IMR-90 (cell line): ENCODE measurements around the gene SPRR2A. TPM values are rescaled to one million over a fixed set of nuclear protein-coding genes. Genes with fewer than 3 reads are reported as not detected.

ENCODE experiments used
- ATAC-seq: fragments of 200-7000 bp; cut with Tn5 transposase; 2 replicates; pipeline ENCODE4 v1.9.1; 2020; ENCODE audit warnings: low read depth, mild to moderate bottlenecking, moderate library complexity
- BruUV-seq: library from RNA; stranded (reverse); fragments of 400-500 nt; replicated peaks from 2 replicates; lab custom pipeline; 2021; lab: Mats Ljungman, UMichigan
- CTCF ChIA-PET: fragments of 300-600 bp; formaldehyde crosslinking; extraction: SDS; loops from one replicate; lab custom pipeline; 2021; ENCODE audit warnings: antibody characterized with exemption; lab: Yijun Ruan, JAX
- POLR2A ChIA-PET: fragments of 300-600 bp; sonication (Branson Sonifier 250); formaldehyde crosslinking; loops from one replicate; lab custom pipeline; 2022; ENCODE audit warnings: antibody characterized with exemption; ENCODE audit not compliant: unreplicated experiment; lab: Charles Lee
- DNase-seq: peaks from one replicate; pipeline ENCODE4 v3.0.0; 2013
- H2AFZ ChIP-seq: replicated peaks from 2 replicates; pipeline ENCODE3; 2013; ENCODE audit warnings: low read length, mild to moderate bottlenecking; ENCODE audit not compliant: poor library complexity
- H2AK5ac ChIP-seq: 2 replicates; pipeline ENCODE4 v1.6.1; 2013; ENCODE audit warnings: low read depth, low read length, inconsistent platforms
- H2AK9ac ChIP-seq: replicated peaks from 2 replicates; pipeline ENCODE3; 2013; ENCODE audit warnings: mild to moderate bottlenecking, low read depth, low read length, moderate library complexity; ENCODE audit not compliant: poor library complexity
- H2BK120ac ChIP-seq: 2 replicates; pipeline ENCODE4 v1.6.1; 2013; ENCODE audit warnings: low read depth, low read length, inconsistent platforms
- H2BK15ac ChIP-seq: 3 replicates; pipeline ENCODE4 v1.6.1; 2013; ENCODE audit warnings: low read depth, low read length, inconsistent platforms
- H2BK20ac ChIP-seq: 2 replicates; pipeline ENCODE4 v1.6.1; 2013; ENCODE audit warnings: low read depth, mild to moderate bottlenecking, inconsistent platforms, low read length, moderate library complexity
- H2BK5ac ChIP-seq: 2 replicates; pipeline ENCODE4 v1.6.1; 2013; ENCODE audit warnings: mild to moderate bottlenecking, low read depth, low read length, inconsistent platforms; ENCODE audit not compliant: poor library complexity, severe bottlenecking
- H3K14ac ChIP-seq: replicated peaks from 2 replicates; pipeline ENCODE4 v1.6.1; 2013; ENCODE audit warnings: low read depth, low read length, inconsistent platforms
- H3K18ac ChIP-seq: 2 replicates; pipeline ENCODE4 v1.6.1; 2013; ENCODE audit warnings: low read depth, low read length, control low read depth
- H3K23ac ChIP-seq: 2 replicates; pipeline ENCODE4 v1.6.1; 2013; ENCODE audit warnings: low read depth, low read length, inconsistent platforms
- H3K27ac ChIP-seq: 2 replicates; pipeline ENCODE4 v1.5.1; 2013; ENCODE audit warnings: mild to moderate bottlenecking, control low read depth, low read length; ENCODE audit not compliant: insufficient read depth
- H3K27me3 ChIP-seq: 2 replicates; pipeline ENCODE4 v1.6.1; 2013; ENCODE audit warnings: low read length; ENCODE audit not compliant: control insufficient read depth, insufficient read depth
- H3K36me3 ChIP-seq: 2 replicates; pipeline ENCODE4 v1.6.1; 2013; ENCODE audit warnings: low read length, mixed read lengths; ENCODE audit not compliant: control insufficient read depth, insufficient read depth
- H3K4ac ChIP-seq: 2 replicates; pipeline ENCODE4 v1.6.1; 2013; ENCODE audit warnings: low read depth, low read length, inconsistent platforms
- H3K4me1 ChIP-seq: 2 replicates; pipeline ENCODE4 v1.6.1; 2013; ENCODE audit warnings: low read length, mixed read lengths; ENCODE audit not compliant: control insufficient read depth, insufficient read depth
- H3K4me2 ChIP-seq: 2 replicates; pipeline ENCODE4 v1.6.1; 2013; ENCODE audit warnings: low read depth, mild to moderate bottlenecking, control low read depth, low read length, moderate library complexity
- H3K4me3 ChIP-seq: 2 replicates; pipeline ENCODE4 v1.5.1; 2013; ENCODE audit warnings: low read depth, mild to moderate bottlenecking, control low read depth, low read length, moderate library complexity; ENCODE audit not compliant: insufficient read depth
- H3K56ac ChIP-seq: 2 replicates; pipeline ENCODE4 v1.6.1; 2013; ENCODE audit warnings: low read length, inconsistent platforms; ENCODE audit not compliant: insufficient read depth; ENCODE audit errors: extremely low read depth
- H3K79me1 ChIP-seq, 2 experiments: 2 replicates each; pipeline ENCODE4 v1.6.1; 2013; ENCODE audit warnings: low read length in 2 of 2, inconsistent platforms in 1 of 2, low read depth in 1 of 2
- H3K9ac ChIP-seq: 2 replicates; pipeline ENCODE4 v1.6.1; 2013; ENCODE audit warnings: low read depth, low read length, control low read depth
- H3K9me1 ChIP-seq: 2 replicates; pipeline ENCODE4 v1.6.1; 2013; ENCODE audit warnings: low read length, inconsistent platforms; ENCODE audit not compliant: insufficient read depth
- H3K9me3 ChIP-seq: 2 replicates; pipeline ENCODE4 v1.6.1; 2013; ENCODE audit warnings: low read length; ENCODE audit not compliant: control insufficient read depth, insufficient read depth
- H4K20me1 ChIP-seq: 2 replicates; pipeline ENCODE4 v1.6.1; 2013; ENCODE audit warnings: low read length, inconsistent platforms; ENCODE audit not compliant: insufficient read depth
- H4K5ac ChIP-seq: 2 replicates; pipeline ENCODE4 v1.6.1; 2013; ENCODE audit warnings: mild to moderate bottlenecking, low read depth, low read length, control low read depth
- H4K8ac ChIP-seq, 2 experiments: 2 replicates each; pipeline ENCODE4 v1.6.1; 2013; ENCODE audit warnings: low read depth in 2 of 2, low read length in 2 of 2, control low read depth in 1 of 2, inconsistent platforms in 1 of 2
- H4K91ac ChIP-seq: 2 replicates; pipeline ENCODE4 v1.6.1; 2013; ENCODE audit warnings: low read depth, low read length, inconsistent platforms; ENCODE audit not compliant: insufficient read depth
- CEBPB ChIP-seq: IDR thresholded peaks from 2 replicates; pipeline ENCODE4 v1.6.1; 2012; ENCODE audit warnings: low read depth, low read length, improper control_type of control experiment
- MAZ ChIP-seq: IDR thresholded peaks from 2 replicates; pipeline ENCODE4 v1.6.1; 2012; ENCODE audit warnings: low read depth, mild to moderate bottlenecking, low read length, improper control_type of control experiment, moderate library complexity, borderline replicate concordance
- MXI1 ChIP-seq: IDR thresholded peaks from 2 replicates; pipeline ENCODE4 v1.6.1; 2012; ENCODE audit warnings: low read depth, mild to moderate bottlenecking, low read length, moderate library complexity, borderline replicate concordance
- POLR2A ChIP-seq: IDR thresholded peaks from 2 replicates; pipeline ENCODE4 v1.6.1; 2012; ENCODE audit warnings: mild to moderate bottlenecking, low read depth, low read length
- RCOR1 ChIP-seq: IDR thresholded peaks from 2 replicates; pipeline ENCODE4 v1.6.1; 2012; ENCODE audit warnings: mild to moderate bottlenecking, low read length, improper control_type of control experiment; ENCODE audit not compliant: insufficient replicate concordance
- SMC3 ChIP-seq: fragments of 150-350 bp; IDR thresholded peaks from 2 replicates; pipeline ENCODE4 v1.6.1; 2016; ENCODE audit warnings: low read depth, mild to moderate bottlenecking, antibody characterized with exemption, low read length, moderate library complexity
- WGBS, 2 experiments: methylation state at CpG; one replicate each; pipeline versions ENCODE4 v1.1.5 to v1.1.7; 2013; ENCODE audit warnings: missing lambda C conversion rate in 2 of 2; ENCODE audit not compliant: insufficient read length in 1 of 2; ENCODE audit errors: extremely low coverage in 2 of 2; 5-methylcytosine and 5-hydroxymethylcytosine counted together
- dilution Hi-C: fragments of 300-500 bp; cut with HindIII; formaldehyde crosslinking; loops from one replicate; pipeline ENCODE4 v1.14.3; 2018; ENCODE audit warnings: low sequenced_read_pairs; ENCODE audit not compliant: unreplicated experiment
- in situ Hi-C: fragments of 300-500 bp; cut with MboI; formaldehyde crosslinking; loops from 3 replicates; pipeline ENCODE4 v1.14.3; 2019; ENCODE audit warnings: low sequenced_read_pairs, inconsistent platforms, mixed read lengths
- intact Hi-C: fragments of 100-400 bp; cut with micrococcal nuclease; formaldehyde crosslinking; loops from 2 replicates; pipeline ENCODE4 v1.10.0; 2022
- polyA plus RNA-seq, 3 experiments: library from polyadenylated mRNA; depleted of rRNA; stranded (reverse); fragments of >200 nt; gene quantifications; 2 replicates each; pipeline ENCODE4 v1.2.3, GENCODE V29; 2012; ENCODE audit warnings: low replicate concordance in 1 of 3
- total RNA-seq: library from RNA; depleted of rRNA; stranded (reverse); fragments of >200 nt; gene quantifications from 2 replicates; pipeline ENCODE4 v1.2.3, GENCODE V29; 2012
- TF ChIP-seq, protein P1 (sequence below): conservative IDR thresholded peaks from 2 replicates; pipeline ENCODE4 v1.5.1; 2012; ENCODE audit warnings: mild to moderate bottlenecking, low read depth, low read length, improper control_type of control experiment

SPRR2A gene
- total and polyA plus RNA-seq, 2 of the 4 experiments (the other 2 are of a cell fraction) = not detected

DNA sequence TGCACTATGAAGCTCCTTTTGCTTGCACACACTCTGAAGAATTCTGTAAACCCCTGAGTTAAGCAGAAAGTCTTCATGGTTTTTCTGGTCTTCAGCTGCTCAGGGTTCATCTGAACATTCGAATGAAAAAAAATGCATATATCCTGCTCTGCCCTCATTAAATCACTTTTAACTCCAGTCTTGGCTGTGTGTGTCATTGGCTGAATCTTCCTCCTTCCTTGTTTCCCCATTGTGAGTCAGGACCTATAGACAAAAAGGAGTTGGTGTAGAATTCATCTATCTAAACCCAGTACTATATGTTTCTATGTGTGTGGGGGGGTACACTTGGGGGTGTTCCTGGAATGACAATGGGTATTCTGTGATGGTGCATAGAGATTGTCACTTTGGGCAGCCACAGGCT, 32.9 kb downstream of the SPRR2A start:
- Histone ChIP-seq H3K27ac (no peak overlapping the region), H4K91ac (no peak overlapping the region), H3K23ac (no peak overlapping the region), H3K9ac (no peak overlapping the region), H2BK120ac (no peak overlapping the region), H3K56ac (no peak overlapping the region), H3K9me1 (no peaks in the 10 kb centered on the region), H3K9me3 (no peaks in the 10 kb centered on the region), H3K79me1 (no peaks in the 10 kb centered on the region), H4K5ac (no peak overlapping the region), H3K4me2 (no peak overlapping the region), H3K4ac (no peak overlapping the region), H2AFZ (no peak overlapping the region), H2BK15ac (no peak overlapping the region), H4K20me1 (no peaks in the 10 kb centered on the region), H2BK20ac (no peak overlapping the region), H3K14ac (no peak overlapping the region), H2BK5ac (no peak overlapping the region), H3K27me3 (no peaks in the 10 kb centered on the region), H2AK9ac (no peak overlapping the region), H3K4me1 (no peaks in the 10 kb centered on the region), H4K8ac (no peak overlapping the region), H2AK5ac (no peak overlapping the region), H3K4me3 (no peak overlapping the region), H3K36me3 (no peaks in the 10 kb centered on the region), H3K18ac (no peak overlapping the region)
- BruUV-seq = no TSS peak
- ChIA-PET CTCF (no interaction called here), POLR2A (no interaction called here)
- dilution Hi-C loops (no loop called here), intact Hi-C loops (no loop called here), in situ Hi-C loops (no loop called here)
- 17% methylated on average over 1 of the region's 1 CpG; no CpG with 5 or more reads in 1 of the 2 experiments for WGBS, 2 experiments
- no peak for DNase-seq
- no peak for TF ChIP-seq MAZ
- TF ChIP-seq, protein P1, sequence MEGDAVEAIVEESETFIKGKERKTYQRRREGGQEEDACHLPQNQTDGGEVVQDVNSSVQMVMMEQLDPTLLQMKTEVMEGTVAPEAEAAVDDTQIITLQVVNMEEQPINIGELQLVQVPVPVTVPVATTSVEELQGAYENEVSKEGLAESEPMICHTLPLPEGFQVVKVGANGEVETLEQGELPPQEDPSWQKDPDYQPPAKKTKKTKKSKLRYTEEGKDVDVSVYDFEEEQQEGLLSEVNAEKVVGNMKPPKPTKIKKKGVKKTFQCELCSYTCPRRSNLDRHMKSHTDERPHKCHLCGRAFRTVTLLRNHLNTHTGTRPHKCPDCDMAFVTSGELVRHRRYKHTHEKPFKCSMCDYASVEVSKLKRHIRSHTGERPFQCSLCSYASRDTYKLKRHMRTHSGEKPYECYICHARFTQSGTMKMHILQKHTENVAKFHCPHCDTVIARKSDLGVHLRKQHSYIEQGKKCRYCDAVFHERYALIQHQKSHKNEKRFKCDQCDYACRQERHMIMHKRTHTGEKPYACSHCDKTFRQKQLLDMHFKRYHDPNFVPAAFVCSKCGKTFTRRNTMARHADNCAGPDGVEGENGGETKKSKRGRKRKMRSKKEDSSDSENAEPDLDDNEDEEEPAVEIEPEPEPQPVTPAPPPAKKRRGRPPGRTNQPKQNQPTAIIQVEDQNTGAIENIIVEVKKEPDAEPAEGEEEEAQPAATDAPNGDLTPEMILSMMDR = no peak
- no peak for TF ChIP-seq POLR2A
- no peak for TF ChIP-seq RCOR1
- TF ChIP-seq CEBPB = no peak
- TF ChIP-seq MXI1 = no peak
- TF ChIP-seq SMC3 = no peak
- no peak for ATAC-seq
